Nephron (organoid): ENCODE results near the gene SLC35B1.

Experiments
- H3K27ac Mint-ChIP-seq, 3 experiments: 2 replicates each; pipeline ENCODE4 v1.8.0; 2020; ENCODE audit warnings: mixed read lengths in 3 of 3, mild to moderate bottlenecking in 2 of 3, moderate library complexity in 1 of 3
- H3K27me3 Mint-ChIP-seq: 2 replicates; pipeline ENCODE4 v1.8.0; 2021; ENCODE audit warnings: low read depth, mild to moderate bottlenecking, moderate library complexity, mixed read lengths
- H3K36me3 Mint-ChIP-seq: 2 replicates; pipeline ENCODE4 v1.8.0; 2020; ENCODE audit warnings: low read depth, mixed read lengths
- H3K4me1 Mint-ChIP-seq: 2 replicates; pipeline ENCODE4 v1.8.0; 2020; ENCODE audit warnings: mixed read lengths
- H3K4me3 Mint-ChIP-seq, 3 experiments: 2 replicates each; pipeline ENCODE4 v1.8.0; 2020; ENCODE audit warnings: mild to moderate bottlenecking in 3 of 3, mixed read lengths in 3 of 3, moderate library complexity in 2 of 3
- H3K9me3 Mint-ChIP-seq: 2 replicates; pipeline ENCODE4 v1.8.0; 2020; ENCODE audit warnings: mixed read lengths
- CTCF ChIP-seq, 3 experiments: fragments of 200-600 bp; sonication (generic); IDR thresholded peaks; one replicate each; pipeline ENCODE4 v1.5.0; 2021; ENCODE audit warnings: antibody characterized with exemption in 3 of 3; ENCODE audit not compliant: unreplicated experiment in 3 of 3

Gene SLC35B1

GRCh38 chr17:49707608-49708514 is at the start of gene SLC35B1:
TSS of gene SLC35B1 (minus strand) at chr17:49707964. CDS start at chr17:49707833, 131 bp downstream.
- Mint-ChIP-seq H3K4me1 (peaks cover 33% of the 10 kb centered on the region), H3K4me3 (peak within 1 kb of the TSS; percentile 88 to 97 (median 94)), H3K9me3 (no peaks in the 10 kb centered on the region), H3K36me3 (peaks cover 30% of the 10 kb centered on the region), H3K27me3 (no peaks in the 10 kb centered on the region), H3K27ac (peak within 1 kb of the TSS; percentile 98 to 99 (median 99))
- peak; percentile 68 to 71 (median 70) for TF ChIP-seq CTCF (IDR thresholded peaks at IDR 0.05; ENCODE audit: unreplicated experiment in 3 of 3)

- H3K36me3 Mint-ChIP-seq = peaks cover 3% of the 10 kb centered on the region
- peak overlapping the region in 1 of 3 experiments; percentile 20 for H3K4me3 Mint-ChIP-seq
- peaks cover 59% of the 10 kb centered on the region for H3K4me1 Mint-ChIP-seq
- no peak for TF ChIP-seq CTCF (IDR thresholded peaks at IDR 0.05; ENCODE audit: unreplicated experiment in 3 of 3)
- no peaks in the 10 kb centered on the region for H3K27me3 Mint-ChIP-seq
- H3K27ac Mint-ChIP-seq = peak overlapping the region in 2 of 3 experiments; percentile 74 to 77
- no peaks in the 10 kb centered on the region for H3K9me3 Mint-ChIP-seq
These were observed 49.5 kb upstream of the SLC35B1 start for GRCh38 chr17:49757151-49757777.

- TF ChIP-seq CTCF (IDR thresholded peaks at IDR 0.05; ENCODE audit: unreplicated experiment in 3 of 3) = no peak
- Mint-ChIP-seq H3K36me3 (peaks cover 3% of the 10 kb centered on the region), H3K27me3 (no peaks in the 10 kb centered on the region)
These were observed 48.8 kb upstream of the SLC35B1 start for GRCh38 chr17:49756323-49757150.

GRCh38 chr17:49755663-49756283 is 48.0 kb upstream of the SLC35B1 start:
- H3K27ac Mint-ChIP-seq = peak overlapping the region; percentile 56 to 74 (median 72)
- no peaks in the 10 kb centered on the region for H3K27me3 Mint-ChIP-seq
- peaks cover 3% of the 10 kb centered on the region for H3K36me3 Mint-ChIP-seq
- no peaks in the 10 kb centered on the region for H3K9me3 Mint-ChIP-seq
- TF ChIP-seq CTCF (IDR thresholded peaks at IDR 0.05; ENCODE audit: unreplicated experiment in 3 of 3) = no peak
- peaks cover 48% of the 10 kb centered on the region for H3K4me1 Mint-ChIP-seq
- H3K4me3 Mint-ChIP-seq = peak overlapping the region in 1 of 3 experiments; percentile 14

More at GRCh38 chr17:49756323-49757150, 48.8 kb upstream of the SLC35B1 start:
- Mint-ChIP-seq H3K27ac (peak overlapping the region; percentile 56 to 77 (median 74)), H3K4me3 (peak overlapping the region in 1 of 3 experiments; percentile 20), H3K9me3 (no peaks in the 10 kb centered on the region), H3K4me1 (peaks cover 54% of the 10 kb centered on the region)

GRCh38 chr17:49753959-49754391 is 46.2 kb upstream of the SLC35B1 start:
- H3K4me3 Mint-ChIP-seq = no peak overlapping the region
- peak overlapping the region in 1 of 3 experiments; percentile 53 for H3K27ac Mint-ChIP-seq
- H3K27me3 Mint-ChIP-seq = no peaks in the 10 kb centered on the region
- peaks cover 35% of the 10 kb centered on the region for H3K4me1 Mint-ChIP-seq
- no peaks in the 10 kb centered on the region for H3K9me3 Mint-ChIP-seq
- no peak for TF ChIP-seq CTCF (IDR thresholded peaks at IDR 0.05; ENCODE audit: unreplicated experiment in 3 of 3)
- H3K36me3 Mint-ChIP-seq = peaks cover 3% of the 10 kb centered on the region
